Kidney epithelial cell (primary cell): ENCODE data around the gene FMR1NB. TPM values are rescaled to one million over a fixed set of nuclear protein-coding genes. Genes with fewer than 3 reads are reported as not detected.

ENCODE experiments used
- DNase-seq: peaks from one replicate; pipeline ENCODE4 v3.0.0-alpha.2; 2010; ENCODE audit warnings: low read depth
- H3K27me3 ChIP-seq: 2 replicates; pipeline ENCODE4 v1.6.0; 2011; ENCODE audit warnings: low read length; ENCODE audit not compliant: control insufficient read depth, insufficient read depth
- H3K36me3 ChIP-seq: 2 replicates; pipeline ENCODE4 v1.5.1; 2011; ENCODE audit warnings: low read length; ENCODE audit not compliant: control insufficient read depth, insufficient read depth
- H3K4me3 ChIP-seq: 2 replicates; pipeline ENCODE4 v1.5.1; 2011; ENCODE audit warnings: low read depth, mild to moderate bottlenecking, control low read depth, low read length
- total RNA-seq: library from RNA; depleted of rRNA; stranded (reverse); fragments of >200 nt; gene quantifications from 2 replicates; pipeline ENCODE4 v1.2.3, GENCODE V29; 2015
- TF ChIP-seq, protein P1 (sequence below): IDR thresholded peaks from 2 replicates; pipeline ENCODE4 v1.5.1; 2011; ENCODE audit warnings: mild to moderate bottlenecking, moderate library complexity, low read length, control low read depth, inconsistent platforms; ENCODE audit not compliant: insufficient read depth, poor library complexity, severe bottlenecking

Gene FMR1NB
- total RNA-seq, 1 donor from 2014 or later = not detected

DNA sequence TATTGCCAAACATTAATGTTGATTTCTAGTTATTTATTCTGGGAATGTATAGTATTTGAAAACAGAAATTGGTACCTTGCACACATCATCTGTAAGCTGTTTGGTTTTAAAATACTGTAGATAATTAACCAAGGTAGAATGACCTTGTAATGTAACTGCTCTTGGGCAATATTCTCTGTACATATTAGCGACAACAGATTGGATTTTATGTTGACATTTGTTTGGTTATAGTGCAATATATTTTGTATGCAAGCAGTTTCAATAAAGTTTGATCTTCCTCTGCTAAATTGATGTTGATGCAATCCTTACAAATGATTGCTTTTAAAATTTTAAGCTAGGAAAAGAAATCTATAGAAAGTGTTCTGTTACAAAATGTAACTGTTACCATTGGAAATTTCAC lies 30.8 kb upstream of the FMR1NB start:
- Histone ChIP-seq H3K4me3 (no peak overlapping the region), H3K27me3 (no peaks in the 10 kb centered on the region), H3K36me3 (no peaks in the 10 kb centered on the region)
- TF ChIP-seq, protein P1, sequence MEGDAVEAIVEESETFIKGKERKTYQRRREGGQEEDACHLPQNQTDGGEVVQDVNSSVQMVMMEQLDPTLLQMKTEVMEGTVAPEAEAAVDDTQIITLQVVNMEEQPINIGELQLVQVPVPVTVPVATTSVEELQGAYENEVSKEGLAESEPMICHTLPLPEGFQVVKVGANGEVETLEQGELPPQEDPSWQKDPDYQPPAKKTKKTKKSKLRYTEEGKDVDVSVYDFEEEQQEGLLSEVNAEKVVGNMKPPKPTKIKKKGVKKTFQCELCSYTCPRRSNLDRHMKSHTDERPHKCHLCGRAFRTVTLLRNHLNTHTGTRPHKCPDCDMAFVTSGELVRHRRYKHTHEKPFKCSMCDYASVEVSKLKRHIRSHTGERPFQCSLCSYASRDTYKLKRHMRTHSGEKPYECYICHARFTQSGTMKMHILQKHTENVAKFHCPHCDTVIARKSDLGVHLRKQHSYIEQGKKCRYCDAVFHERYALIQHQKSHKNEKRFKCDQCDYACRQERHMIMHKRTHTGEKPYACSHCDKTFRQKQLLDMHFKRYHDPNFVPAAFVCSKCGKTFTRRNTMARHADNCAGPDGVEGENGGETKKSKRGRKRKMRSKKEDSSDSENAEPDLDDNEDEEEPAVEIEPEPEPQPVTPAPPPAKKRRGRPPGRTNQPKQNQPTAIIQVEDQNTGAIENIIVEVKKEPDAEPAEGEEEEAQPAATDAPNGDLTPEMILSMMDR = no peak
- DNase-seq = no peak

DNA sequence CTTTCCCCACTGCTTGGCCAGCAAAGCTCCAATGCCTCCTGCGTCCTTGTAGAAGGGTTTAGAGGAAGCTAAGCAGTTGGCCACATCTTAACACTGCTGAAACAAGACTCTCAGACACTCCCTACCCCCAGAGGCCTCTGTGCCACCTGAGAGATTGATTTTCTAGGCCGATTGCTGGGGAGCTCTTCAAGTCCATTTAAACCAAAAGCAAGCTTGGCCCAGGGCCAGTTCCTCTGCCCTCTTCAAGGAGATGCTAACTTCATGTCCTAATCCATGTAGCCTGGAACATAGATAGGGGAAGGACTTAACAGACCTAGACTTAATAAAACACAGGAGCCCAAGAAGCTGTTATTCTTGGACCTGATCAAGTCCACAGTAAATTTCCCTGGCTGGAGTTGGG lies 27.2 kb upstream of the FMR1NB start:
- H3K36me3 ChIP-seq = no peaks in the 10 kb centered on the region
- no peak overlapping the region for H3K4me3 ChIP-seq
- no peak for DNase-seq
- TF ChIP-seq, protein P1 = no peak
- H3K27me3 ChIP-seq = no peaks in the 10 kb centered on the region

DNA sequence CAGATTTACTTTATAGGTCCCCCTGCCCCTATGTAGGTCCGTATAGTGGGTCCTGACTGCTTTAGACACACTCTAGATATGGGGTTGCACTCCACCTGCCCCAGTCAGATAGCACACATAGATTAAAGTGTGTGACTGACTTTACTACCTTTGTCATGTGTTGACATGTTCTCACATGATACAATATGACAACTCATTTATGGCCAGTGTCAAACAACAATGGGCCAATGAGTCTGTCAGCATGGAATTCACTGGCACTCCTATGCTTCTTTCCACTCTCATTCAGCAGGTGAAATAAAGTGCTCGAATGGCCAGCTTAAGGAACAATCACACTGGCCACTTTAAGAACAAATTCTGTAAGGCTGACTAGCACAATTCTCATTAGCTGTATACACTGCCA lies 23.8 kb upstream of the FMR1NB start:
- TF ChIP-seq, protein P1 = no peak
- no peaks in the 10 kb centered on the region for H3K27me3 ChIP-seq
- no peak overlapping the region for H3K4me3 ChIP-seq
- DNase-seq = no peak
- H3K36me3 ChIP-seq = no peaks in the 10 kb centered on the region

DNA sequence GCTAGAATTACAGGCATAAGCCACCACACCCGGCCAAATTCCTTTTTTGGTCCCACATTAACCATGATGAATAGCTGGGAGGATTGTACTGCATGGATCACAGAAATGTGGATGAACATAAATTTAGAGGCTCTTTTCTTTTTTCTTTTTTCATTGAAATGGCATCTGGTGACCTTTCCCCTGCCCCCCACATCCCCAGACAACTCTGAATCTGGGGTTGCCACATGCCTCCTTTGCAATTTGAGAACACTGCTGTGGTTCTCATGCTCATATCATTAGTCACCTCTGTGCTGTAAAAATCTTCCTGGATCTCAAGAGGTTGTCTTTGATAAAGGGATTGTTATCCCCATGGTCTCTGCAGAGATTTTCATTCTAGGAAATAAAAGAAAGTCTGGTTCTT lies 22.8 kb upstream of the FMR1NB start:
- Histone ChIP-seq H3K36me3 (no peaks in the 10 kb centered on the region), H3K27me3 (no peaks in the 10 kb centered on the region), H3K4me3 (no peak overlapping the region)
- DNase-seq = no peak
- TF ChIP-seq, protein P1 = no peak

DNA sequence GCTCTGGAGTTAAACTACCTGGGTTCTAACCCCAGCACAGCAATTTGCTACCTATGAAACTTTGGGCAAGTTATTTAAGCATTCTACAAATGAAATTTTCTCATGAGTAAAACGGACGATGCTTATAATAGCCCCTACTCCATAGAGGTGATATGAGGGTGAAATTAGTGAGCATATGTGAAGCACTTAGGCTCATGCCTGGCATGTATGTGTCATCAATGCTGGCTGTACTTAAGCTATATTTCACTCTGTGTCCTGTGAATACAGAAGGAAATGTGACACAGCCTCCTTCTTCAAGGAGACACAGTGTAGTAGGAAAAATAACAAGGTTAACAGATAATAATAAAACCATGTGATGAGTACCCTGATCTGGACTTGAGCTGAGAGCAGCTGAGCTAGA lies 20.4 kb upstream of the FMR1NB start:
- DNase-seq = no peak
- TF ChIP-seq, protein P1 = no peak
- Histone ChIP-seq H3K36me3 (no peaks in the 10 kb centered on the region), H3K27me3 (no peaks in the 10 kb centered on the region), H3K4me3 (no peak overlapping the region)

DNA sequence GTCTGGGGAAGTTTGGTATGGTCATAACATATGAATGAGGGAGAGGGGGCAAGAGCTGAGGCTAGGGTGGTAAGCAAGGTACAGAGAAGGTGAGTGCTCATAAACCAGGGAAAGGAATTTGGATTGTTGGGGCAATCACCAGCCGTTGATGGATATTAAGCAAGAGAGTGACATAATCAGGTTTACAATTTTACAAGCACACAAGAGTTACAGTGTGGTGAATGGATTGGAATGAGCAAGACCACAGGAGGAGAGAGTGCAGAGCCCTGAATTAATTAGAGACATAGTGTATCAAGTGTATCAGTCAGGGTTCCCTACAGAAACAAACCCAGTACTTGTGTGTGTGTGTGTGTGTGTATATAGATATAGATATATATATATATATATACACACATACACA lies 18.7 kb upstream of the FMR1NB start:
- no peak for DNase-seq
- TF ChIP-seq, protein P1 = no peak
- Histone ChIP-seq H3K4me3 (no peak overlapping the region), H3K27me3 (no peaks in the 10 kb centered on the region), H3K36me3 (no peaks in the 10 kb centered on the region)
